ENCODE measurements around the gene XBP1.

GRCh38 chr22:28792491-28793383, 7.6 kb downstream of the XBP1 start:
- TF ChIP-seq EZH2 (IDR thresholded peaks at IDR 0.05; ENCODE audit: borderline replicate concordance, low read length): no peak
- TF ChIP-seq CTCF (conservative IDR thresholded peaks at IDR 0.05 in 1 of 2, IDR thresholded peaks at IDR 0.05 in 1 of 2; ENCODE audit: extremely low read depth in 1 of 2, insufficient read depth in 1 of 2, low read depth in 1 of 2, low read length in 2 of 2): no peak

Data from mammary epithelial cell (primary cell).